Neural crest cell (in vitro differentiated cells): ENCODE results near the gene BRCA1. TPM values are rescaled to one million over a fixed set of nuclear protein-coding genes. Genes with fewer than 3 reads are reported as not detected.

Experiments used
- DNase-seq: peaks from one replicate; pipeline ENCODE4 v3.0.0; 2021; ENCODE audit warnings: low read depth, mixed read lengths, low spot score
- H3K27ac Mint-ChIP-seq: one replicate; pipeline ENCODE4 v1.8.0; 2021; ENCODE audit warnings: mild to moderate bottlenecking, mixed read lengths; ENCODE audit not compliant: unreplicated experiment
- H3K27me3 Mint-ChIP-seq: 2 replicates; pipeline ENCODE4 v1.8.0; 2021; ENCODE audit warnings: low read depth, mild to moderate bottlenecking, mixed read lengths
- H3K36me3 Mint-ChIP-seq: 2 replicates; pipeline ENCODE4 v1.8.0; 2021; ENCODE audit warnings: low read depth, mild to moderate bottlenecking, mixed read lengths
- H3K4me1 Mint-ChIP-seq: 2 replicates; pipeline ENCODE4 v1.8.0; 2021; ENCODE audit warnings: mixed read lengths
- H3K4me3 Mint-ChIP-seq: one replicate; pipeline ENCODE4 v1.8.0; 2021; ENCODE audit warnings: mild to moderate bottlenecking, mixed read lengths
- H3K9me3 Mint-ChIP-seq: 2 replicates; pipeline ENCODE4 v1.8.0; 2021; ENCODE audit warnings: mixed read lengths
- long read RNA-seq: library from polyadenylated mRNA; unstranded; transcript quantifications from one replicate; pipeline ENCODE4 v2.0.0, GENCODE V29; 2020
- total RNA-seq: library from RNA; stranded (reverse); gene quantifications from 2 replicates; pipeline ENCODE4 v1.2.1, GENCODE V29; 2021
- TF ChIP-seq, protein P1 (sequence below): fragments of 200-600 bp; sonication (generic); conservative IDR thresholded peaks from 2 replicates; pipeline ENCODE4 v1.5.0; 2021; ENCODE audit warnings: antibody characterized with exemption, mild to moderate bottlenecking

Gene BRCA1
- 62.4 and 64.7 TPM in 2 replicates for total RNA-seq
- long read RNA-seq, full-length matches to known transcripts = 63 of 133 reads
- long read RNA-seq, partial matches to known transcripts = 24 of 133 reads
- long read RNA-seq, other reads (novel, unspliced or antisense) = 46 of 133 reads

DNA sequence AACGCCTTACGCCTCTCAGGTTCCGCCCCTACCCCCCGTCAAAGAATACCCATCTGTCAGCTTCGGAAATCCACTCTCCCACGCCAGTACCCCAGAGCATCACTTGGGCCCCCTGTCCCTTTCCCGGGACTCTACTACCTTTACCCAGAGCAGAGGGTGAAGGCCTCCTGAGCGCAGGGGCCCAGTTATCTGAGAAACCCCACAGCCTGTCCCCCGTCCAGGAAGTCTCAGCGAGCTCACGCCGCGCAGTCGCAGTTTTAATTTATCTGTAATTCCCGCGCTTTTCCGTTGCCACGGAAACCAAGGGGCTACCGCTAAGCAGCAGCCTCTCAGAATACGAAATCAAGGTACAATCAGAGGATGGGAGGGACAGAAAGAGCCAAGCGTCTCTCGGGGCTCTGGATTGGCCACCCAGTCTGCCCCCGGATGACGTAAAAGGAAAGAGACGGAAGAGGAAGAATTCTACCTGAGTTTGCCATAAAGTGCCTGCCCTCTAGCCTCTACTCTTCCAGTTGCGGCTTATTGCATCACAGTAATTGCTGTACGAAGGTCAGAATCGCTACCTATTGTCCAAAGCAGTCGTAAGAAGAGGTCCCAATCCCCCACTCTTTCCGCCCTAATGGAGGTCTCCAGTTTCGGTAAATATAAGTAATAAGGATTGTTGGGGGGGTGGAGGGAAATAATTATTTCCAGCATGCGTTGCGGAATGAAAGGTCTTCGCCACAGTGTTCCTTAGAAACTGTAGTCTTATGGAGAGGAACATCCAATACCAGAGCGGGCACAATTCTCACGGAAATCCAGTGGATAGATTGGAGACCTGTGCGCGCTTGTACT is at the start of gene BRCA1:
Gene BRCA1 (minus strand): TSS at position 232 of the 834 bp plus-strand sequence. CDS start 1,268 bp downstream, outside the sequence.
- Mint-ChIP-seq H3K4me3 (peak within 1 kb of the TSS; percentile 95), H3K36me3 (peaks cover 3% of the 10 kb centered on the region), H3K4me1 (peaks cover 23% of the 10 kb centered on the region), H3K27ac (peak within 1 kb of the TSS; percentile 98), H3K9me3 (no peaks in the 10 kb centered on the region), H3K27me3 (no peaks in the 10 kb centered on the region)
- DNase-seq = peak; percentile 87
- TF ChIP-seq, protein P1, sequence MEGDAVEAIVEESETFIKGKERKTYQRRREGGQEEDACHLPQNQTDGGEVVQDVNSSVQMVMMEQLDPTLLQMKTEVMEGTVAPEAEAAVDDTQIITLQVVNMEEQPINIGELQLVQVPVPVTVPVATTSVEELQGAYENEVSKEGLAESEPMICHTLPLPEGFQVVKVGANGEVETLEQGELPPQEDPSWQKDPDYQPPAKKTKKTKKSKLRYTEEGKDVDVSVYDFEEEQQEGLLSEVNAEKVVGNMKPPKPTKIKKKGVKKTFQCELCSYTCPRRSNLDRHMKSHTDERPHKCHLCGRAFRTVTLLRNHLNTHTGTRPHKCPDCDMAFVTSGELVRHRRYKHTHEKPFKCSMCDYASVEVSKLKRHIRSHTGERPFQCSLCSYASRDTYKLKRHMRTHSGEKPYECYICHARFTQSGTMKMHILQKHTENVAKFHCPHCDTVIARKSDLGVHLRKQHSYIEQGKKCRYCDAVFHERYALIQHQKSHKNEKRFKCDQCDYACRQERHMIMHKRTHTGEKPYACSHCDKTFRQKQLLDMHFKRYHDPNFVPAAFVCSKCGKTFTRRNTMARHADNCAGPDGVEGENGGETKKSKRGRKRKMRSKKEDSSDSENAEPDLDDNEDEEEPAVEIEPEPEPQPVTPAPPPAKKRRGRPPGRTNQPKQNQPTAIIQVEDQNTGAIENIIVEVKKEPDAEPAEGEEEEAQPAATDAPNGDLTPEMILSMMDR = no peak

DNA sequence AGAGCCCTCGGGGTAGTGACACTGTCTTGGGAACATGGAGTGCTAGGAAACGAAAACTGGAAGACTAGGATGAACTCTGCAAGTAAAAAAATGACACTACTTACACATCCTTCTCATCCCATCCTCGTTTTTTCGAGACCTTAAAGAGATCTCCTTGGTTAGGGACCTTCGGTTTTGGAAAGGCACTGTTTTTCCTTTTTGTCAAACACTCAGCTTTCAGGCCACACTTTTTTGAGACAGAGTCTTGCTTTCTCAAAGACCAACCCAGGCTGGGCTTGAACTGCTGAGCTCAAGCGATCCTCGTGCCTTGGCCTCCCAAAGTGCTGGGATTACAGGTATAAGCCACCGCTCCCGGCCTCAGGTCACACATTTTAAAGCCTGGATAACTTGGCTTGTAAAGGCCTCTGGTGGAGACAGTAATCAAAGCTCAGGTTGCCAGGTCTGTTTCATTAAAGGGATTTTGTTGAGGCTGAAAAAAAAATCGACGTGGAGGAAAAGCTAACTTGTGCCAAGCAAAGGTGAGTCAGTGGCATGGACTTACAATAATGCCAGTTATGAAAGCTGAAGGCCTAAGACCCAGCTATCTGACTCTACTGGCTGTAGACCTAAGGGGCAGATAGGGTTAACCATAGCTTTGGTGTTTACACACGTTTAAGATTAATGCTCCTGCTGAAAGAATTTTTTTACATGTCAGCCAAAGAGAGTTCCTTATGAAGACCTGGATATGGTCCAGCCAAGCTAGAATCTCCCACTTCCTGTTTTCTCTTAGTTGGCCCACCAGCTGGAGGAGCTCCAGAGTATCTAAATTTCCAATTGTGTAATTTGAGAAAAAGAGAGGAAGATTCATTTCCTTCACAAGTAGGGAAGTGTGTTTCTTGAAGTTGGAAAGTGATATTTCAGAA is 46.7 kb upstream of the BRCA1 start:
- Mint-ChIP-seq H3K27ac (no peak overlapping the region), H3K36me3 (no peaks in the 10 kb centered on the region), H3K27me3 (no peaks in the 10 kb centered on the region), H3K4me3 (no peak overlapping the region), H3K4me1 (peaks cover 10% of the 10 kb centered on the region), H3K9me3 (no peaks in the 10 kb centered on the region)
- DNase-seq = no peak
- TF ChIP-seq, protein P1 = no peak

DNA sequence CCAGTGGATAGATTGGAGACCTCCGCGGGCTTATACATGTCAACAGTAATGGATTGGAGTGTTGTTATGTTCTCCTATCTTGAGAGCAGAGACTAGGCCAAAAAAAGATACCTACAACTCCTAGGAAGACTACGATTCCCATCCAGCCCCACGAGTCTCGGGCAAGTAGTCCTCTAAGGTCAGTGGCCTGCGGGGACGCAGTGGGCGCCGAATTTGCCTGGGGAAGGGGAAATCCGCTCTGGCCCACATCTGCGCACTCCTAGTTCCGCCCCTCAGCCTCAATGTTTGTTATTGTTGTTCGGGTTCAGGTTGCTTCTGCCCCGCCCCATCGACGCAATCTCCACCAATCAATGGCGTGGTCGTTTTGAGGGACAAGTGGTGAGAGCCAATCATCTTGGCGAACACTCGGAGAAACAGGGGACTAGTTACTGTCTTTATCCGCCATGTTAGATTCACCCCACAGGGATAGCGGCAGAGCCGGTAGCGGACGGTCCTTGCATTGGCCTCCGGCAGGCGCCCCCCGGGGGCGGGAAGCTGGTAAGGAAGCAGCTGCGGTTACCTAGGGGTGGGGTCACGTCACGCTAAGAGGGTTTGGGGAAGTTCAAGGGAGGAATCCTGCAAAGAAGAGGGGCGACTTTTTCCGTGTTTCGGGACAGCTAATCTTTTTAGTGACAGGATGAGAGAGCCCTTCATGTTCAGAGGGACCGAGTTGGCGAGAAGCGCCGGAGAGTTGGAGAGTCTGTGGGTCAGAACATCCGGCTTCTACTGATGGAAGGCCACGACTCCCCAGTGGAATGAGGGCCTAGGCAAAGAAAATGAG is 45.8 kb upstream of the BRCA1 start, which contains the start of gene NBR1:
Gene NBR1 (plus strand): TSS at position 449 of the 820 bp plus-strand sequence. CDS start 4,586 bp downstream, outside the sequence.
- TF ChIP-seq, protein P1 = peak; percentile 27
- H3K9me3 Mint-ChIP-seq = no peaks in the 10 kb centered on the region
- no peaks in the 10 kb centered on the region for H3K36me3 Mint-ChIP-seq
- peaks cover 10% of the 10 kb centered on the region for H3K4me1 Mint-ChIP-seq
- no peak within 1 kb of the TSS for H3K4me3 Mint-ChIP-seq
- peak; percentile 96 for DNase-seq
- no peaks in the 10 kb centered on the region for H3K27me3 Mint-ChIP-seq
- H3K27ac Mint-ChIP-seq = no peak within 1 kb of the TSS

DNA sequence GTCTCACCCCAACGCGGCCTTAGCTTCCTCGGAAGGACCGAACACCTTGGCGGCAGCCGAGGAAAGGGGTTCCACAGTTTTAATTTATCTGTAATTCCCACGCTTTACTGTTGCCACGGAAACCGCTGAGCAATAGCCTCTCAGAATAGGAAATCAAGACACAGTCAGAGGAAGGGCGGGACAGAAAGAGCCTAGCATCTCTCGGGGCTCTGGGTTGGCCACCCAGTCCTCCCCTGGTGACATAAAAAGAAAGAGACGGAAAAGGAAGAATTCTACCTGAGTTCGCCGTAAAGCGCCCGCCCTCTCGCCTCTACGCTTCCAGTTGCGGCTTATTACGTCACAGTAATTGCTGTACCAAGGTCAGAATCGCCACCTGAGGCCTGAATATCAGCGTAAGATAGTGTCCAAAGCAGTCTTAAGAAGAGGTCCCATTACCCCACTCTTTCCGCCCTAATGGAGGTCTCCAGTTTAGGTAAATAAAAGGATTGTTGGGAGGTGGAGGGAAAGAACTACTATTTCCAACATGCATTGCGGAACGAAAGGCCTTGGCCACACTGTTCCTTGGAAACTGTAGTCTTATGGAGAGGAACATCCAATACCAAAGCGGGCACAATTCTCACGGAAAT is 45.1 kb upstream of the BRCA1 start:
- no peak overlapping the region for H3K4me3 Mint-ChIP-seq
- H3K4me1 Mint-ChIP-seq = peaks cover 3% of the 10 kb centered on the region
- no peaks in the 10 kb centered on the region for H3K9me3 Mint-ChIP-seq
- peak; percentile 53 for DNase-seq
- H3K27ac Mint-ChIP-seq = no peak overlapping the region
- TF ChIP-seq, protein P1 = no peak
- no peaks in the 10 kb centered on the region for H3K36me3 Mint-ChIP-seq
- no peaks in the 10 kb centered on the region for H3K27me3 Mint-ChIP-seq
